Endometrial microvascular endothelial cells (primary cell): ENCODE measurements around the gene PRR35. TPM values are rescaled to one million over a fixed set of nuclear protein-coding genes. Genes with fewer than 3 reads are reported as not detected.

Experiments
- in situ Hi-C: cut with HindIII; loops from 2 replicates; pipeline ENCODE4 v1.10.0; 2017; ENCODE audit warnings: low sequenced_read_pairs, low pct_unique_long_range_greater_than_20kb; ENCODE audit errors: inconsistent ontology term
- total RNA-seq: library from RNA; depleted of rRNA; stranded (reverse); fragments of >200 nt; gene quantifications from one replicate; pipeline ENCODE4 v1.2.3, GENCODE V29; 2015; ENCODE audit errors: inconsistent ontology term

The PRR35 gene
- total RNA-seq, 1 donor from 2014 or later = not detected

GRCh38 chr16:559411-560203, 587 bp upstream of the PRR35 start:
- in situ Hi-C loops = no loop called here

- in situ Hi-C loops = no loop called here
Observed at GRCh38 chr16:560701-561412, 663 bp downstream of the PRR35 start.

- in situ Hi-C loops = no loop called here
Observed at GRCh38 chr16:561413-561794, 1.2 kb downstream of the PRR35 start.

- in situ Hi-C loops = no loop called here
Observed at GRCh38 chr16:561957-562938, 2.1 kb downstream of the PRR35 start.

GRCh38 chr16:563072-563644, 3.0 kb downstream of the PRR35 start:
- in situ Hi-C loops = no loop called here

- in situ Hi-C loops = no loop called here
Observed at GRCh38 chr16:564690-565418, 4.7 kb downstream of the PRR35 start.

- in situ Hi-C loops = no loop called here
Observed at GRCh38 chr16:565419-566330, 5.5 kb downstream of the PRR35 start.

GRCh38 chr16:566475-567372, 6.5 kb downstream of the PRR35 start, which contains the start of gene NHLRC4:
Gene NHLRC4 (plus strand): TSS chr16:567005. CDS start chr16:568048, 1,043 bp downstream.
- in situ Hi-C loops = no loop called here

- in situ Hi-C loops = no loop called here
Observed at GRCh38 chr16:567373-568256, 7.4 kb downstream of the PRR35 start.

- in situ Hi-C loops = no loop called here
Observed at GRCh38 chr16:568401-569258, 8.4 kb downstream of the PRR35 start.

GRCh38 chr16:569445-570254, 9.5 kb downstream of the PRR35 start, which contains the start of gene PIGQ:
Gene PIGQ (plus strand): TSS chr16:569968. CDS start chr16:574075, 4,107 bp downstream.
- in situ Hi-C loops = no loop called here

GRCh38 chr16:572865-573650, 12.9 kb downstream of the PRR35 start:
- in situ Hi-C loops = no loop called here
